ENCODE data around the gene KIAA2012. TPM values are rescaled to one million over a fixed set of nuclear protein-coding genes. Genes with fewer than 3 reads are reported as not detected.

The KIAA2012 gene
- under 1 TPM in 1 of 2 donors, not detected in 1; 0.74 TPM for total RNA-seq

DNA sequence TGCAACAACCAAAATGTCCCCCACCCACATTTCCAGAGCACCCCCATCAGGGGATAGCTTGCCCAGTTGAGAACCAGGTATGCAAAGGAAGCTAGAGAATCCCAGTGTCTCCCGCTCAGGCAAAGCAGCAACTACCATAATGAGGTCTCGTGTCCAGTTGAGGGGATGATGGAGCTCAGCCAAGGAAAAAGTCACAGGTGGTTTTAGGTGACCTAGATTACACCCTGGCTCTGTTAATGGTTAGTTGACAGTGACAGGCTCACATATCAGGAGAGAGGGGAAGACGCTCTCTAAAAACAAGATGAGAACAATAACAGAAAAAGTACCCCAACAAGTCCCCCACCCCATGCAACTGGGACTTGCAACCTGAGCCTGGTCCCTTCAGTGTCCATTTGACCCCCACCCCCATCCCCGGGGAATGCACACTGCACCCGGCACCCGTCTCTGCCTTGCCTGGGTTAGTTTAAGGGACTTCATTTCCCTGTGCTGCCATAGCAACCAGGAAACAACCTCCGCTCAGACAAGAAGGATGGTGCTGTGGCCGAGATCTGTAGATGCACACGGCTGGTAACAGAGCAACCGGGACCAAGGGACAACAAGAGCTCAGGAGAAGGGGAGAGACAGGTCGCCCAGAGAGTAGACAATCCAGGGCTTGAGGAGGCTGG lies at the start of gene KIAA2012:
Gene KIAA2012 (plus strand): TSS at position 519 of the 665 bp plus-strand sequence. CDS start 373 bp downstream, outside the sequence.
- H3K4me3 ChIP-seq, result no peak within 1 kb of the TSS
- no peaks in the 10 kb centered on the region for H3K4me1 ChIP-seq (replicated peaks)
- intact Hi-C loops (cut with DNase I), result no loop called here
- TF ChIP-seq, protein P1, sequence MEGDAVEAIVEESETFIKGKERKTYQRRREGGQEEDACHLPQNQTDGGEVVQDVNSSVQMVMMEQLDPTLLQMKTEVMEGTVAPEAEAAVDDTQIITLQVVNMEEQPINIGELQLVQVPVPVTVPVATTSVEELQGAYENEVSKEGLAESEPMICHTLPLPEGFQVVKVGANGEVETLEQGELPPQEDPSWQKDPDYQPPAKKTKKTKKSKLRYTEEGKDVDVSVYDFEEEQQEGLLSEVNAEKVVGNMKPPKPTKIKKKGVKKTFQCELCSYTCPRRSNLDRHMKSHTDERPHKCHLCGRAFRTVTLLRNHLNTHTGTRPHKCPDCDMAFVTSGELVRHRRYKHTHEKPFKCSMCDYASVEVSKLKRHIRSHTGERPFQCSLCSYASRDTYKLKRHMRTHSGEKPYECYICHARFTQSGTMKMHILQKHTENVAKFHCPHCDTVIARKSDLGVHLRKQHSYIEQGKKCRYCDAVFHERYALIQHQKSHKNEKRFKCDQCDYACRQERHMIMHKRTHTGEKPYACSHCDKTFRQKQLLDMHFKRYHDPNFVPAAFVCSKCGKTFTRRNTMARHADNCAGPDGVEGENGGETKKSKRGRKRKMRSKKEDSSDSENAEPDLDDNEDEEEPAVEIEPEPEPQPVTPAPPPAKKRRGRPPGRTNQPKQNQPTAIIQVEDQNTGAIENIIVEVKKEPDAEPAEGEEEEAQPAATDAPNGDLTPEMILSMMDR (IDR thresholded peaks at IDR 0.05), result no peak
- TF ChIP-seq POLR2A (IDR thresholded peaks at IDR 0.05) (no peak), POLR2AphosphoS5 (IDR thresholded peaks at IDR 0.05) (no peak)
- DNase-seq (ENCODE audit: low spot score), result no peak
- no peaks in the 10 kb centered on the region for H3K36me3 ChIP-seq
- H3K27me3 ChIP-seq (replicated peaks; ENCODE audit: insufficient read depth), result no peaks in the 10 kb centered on the region
- WGBS, result 73% methylated on average over 11 of the region's 11 CpGs
- no peak within 1 kb of the TSS for H3K27ac ChIP-seq
- no peaks in the 10 kb centered on the region for H3K9me3 ChIP-seq

DNA sequence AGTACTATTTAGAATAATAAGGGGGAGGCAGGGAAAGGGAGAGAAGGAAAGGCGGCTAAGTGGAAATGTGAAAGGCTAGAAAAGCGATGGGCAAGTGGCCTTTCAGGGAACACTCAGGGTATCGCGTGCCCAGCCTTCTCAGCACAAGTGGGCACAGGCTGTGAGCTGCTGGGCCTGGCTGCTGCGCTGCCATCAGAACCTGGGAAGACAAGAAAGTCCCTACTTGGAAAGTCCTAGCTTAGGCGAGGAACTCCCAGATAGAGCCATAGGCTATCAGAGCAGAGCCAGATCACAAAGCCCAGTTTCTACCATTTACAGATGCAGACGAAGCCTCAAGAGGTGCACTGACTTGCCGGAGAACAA lies 49.2 kb upstream of the KIAA2012 start:
- WGBS, result 92% methylated on average over 8 of the region's 8 CpGs
- no peak for TF ChIP-seq POLR2A (IDR thresholded peaks at IDR 0.05)
- no peak for TF ChIP-seq POLR2AphosphoS5 (IDR thresholded peaks at IDR 0.05)
- no peaks in the 10 kb centered on the region for H3K27me3 ChIP-seq (replicated peaks; ENCODE audit: insufficient read depth)
- H3K9me3 ChIP-seq, result no peaks in the 10 kb centered on the region
- no peaks in the 10 kb centered on the region for H3K4me1 ChIP-seq (replicated peaks)
- intact Hi-C loops (cut with DNase I), result no loop called here
- no peak overlapping the region for H3K4me3 ChIP-seq
- DNase-seq (ENCODE audit: low spot score), result no peak
- H3K27ac ChIP-seq, result no peak overlapping the region
- H3K36me3 ChIP-seq, result no peaks in the 10 kb centered on the region

DNA sequence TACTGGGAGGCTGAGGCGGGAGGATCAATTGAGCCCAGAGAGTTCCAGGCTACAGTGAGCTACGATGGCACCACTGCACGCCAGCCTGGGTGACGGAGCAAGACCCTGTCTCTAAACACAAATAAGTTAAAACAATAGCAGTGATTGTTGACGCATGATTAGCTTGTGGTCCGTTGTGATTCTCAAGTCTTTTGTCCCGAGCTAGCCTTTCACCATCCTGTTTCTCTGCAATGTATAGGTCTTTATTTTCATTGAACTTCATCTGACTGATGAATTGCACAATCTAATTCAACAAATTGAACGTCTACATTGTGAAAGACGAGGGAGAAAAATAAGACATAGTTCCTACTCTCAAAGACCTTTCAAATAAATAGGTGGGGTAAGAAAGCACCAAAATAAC lies 48.2 kb upstream of the KIAA2012 start:
- WGBS, result 90% methylated on average over 9 of the region's 9 CpGs
- Histone ChIP-seq H3K36me3 (no peaks in the 10 kb centered on the region), H3K27me3 (replicated peaks; ENCODE audit: insufficient read depth) (no peaks in the 10 kb centered on the region), H3K4me3 (no peak overlapping the region), H3K27ac (no peak overlapping the region), H3K4me1 (replicated peaks) (no peaks in the 10 kb centered on the region), H3K9me3 (no peaks in the 10 kb centered on the region)
- DNase-seq (ENCODE audit: low spot score), result no peak
- no peak for TF ChIP-seq POLR2A (IDR thresholded peaks at IDR 0.05)
- TF ChIP-seq, protein P1 (IDR thresholded peaks at IDR 0.05), result no peak
- TF ChIP-seq POLR2AphosphoS5 (IDR thresholded peaks at IDR 0.05), result no peak
- intact Hi-C loops (cut with DNase I), result no loop called here

DNA sequence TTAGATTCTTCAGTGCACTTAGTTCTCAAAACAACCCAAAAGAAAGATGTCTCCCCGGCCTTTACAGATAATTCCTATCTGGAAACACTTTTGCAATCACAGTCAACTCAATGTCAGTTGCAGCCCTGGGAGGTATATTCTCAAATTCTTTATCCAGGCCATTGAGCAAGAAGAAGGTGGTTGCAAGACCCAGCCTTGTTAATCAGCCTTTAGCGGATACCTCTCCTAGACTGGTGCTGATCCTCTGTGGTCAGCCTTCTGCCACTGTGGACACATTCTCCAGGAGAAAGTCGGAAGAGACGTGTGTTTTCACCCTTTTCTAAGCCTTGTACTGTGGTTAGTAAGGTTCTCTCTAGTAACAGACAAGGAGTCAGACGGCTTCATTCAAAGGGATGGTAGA lies 47.2 kb upstream of the KIAA2012 start:
- intact Hi-C loops (cut with DNase I), result no loop called here
- H3K9me3 ChIP-seq, result no peaks in the 10 kb centered on the region
- 91% methylated on average over 5 of the region's 5 CpGs for WGBS
- no peak overlapping the region for H3K27ac ChIP-seq
- H3K27me3 ChIP-seq (replicated peaks; ENCODE audit: insufficient read depth), result no peaks in the 10 kb centered on the region
- no peak for TF ChIP-seq POLR2AphosphoS5 (IDR thresholded peaks at IDR 0.05)
- no peak for TF ChIP-seq POLR2A (IDR thresholded peaks at IDR 0.05)
- TF ChIP-seq, protein P1 (IDR thresholded peaks at IDR 0.05), result no peak
- H3K4me1 ChIP-seq (replicated peaks), result no peaks in the 10 kb centered on the region
- DNase-seq (ENCODE audit: low spot score), result no peak
- H3K36me3 ChIP-seq, result no peaks in the 10 kb centered on the region
- no peak overlapping the region for H3K4me3 ChIP-seq

DNA sequence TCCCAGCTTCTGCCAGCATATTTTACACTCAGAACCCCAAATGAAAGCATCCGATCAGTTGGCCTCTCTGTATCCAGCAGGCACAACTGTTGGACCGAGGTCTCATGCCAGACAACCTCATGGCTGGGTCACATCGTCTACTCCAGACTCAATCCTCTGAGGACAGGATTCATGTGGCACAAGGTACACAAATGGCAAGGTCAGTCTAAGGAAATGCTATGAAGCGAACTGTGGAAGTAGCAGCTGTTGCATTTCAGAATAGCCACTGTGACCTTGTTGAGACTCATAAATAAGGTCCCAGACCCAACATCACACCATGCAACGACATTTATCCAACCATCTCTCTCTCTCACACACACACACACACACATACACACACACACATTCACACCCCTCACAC lies 46.5 kb upstream of the KIAA2012 start:
- DNase-seq (ENCODE audit: low spot score), result no peak
- 90% methylated on average over 5 of the region's 5 CpGs for WGBS
- Histone ChIP-seq H3K9me3 (no peaks in the 10 kb centered on the region), H3K36me3 (no peaks in the 10 kb centered on the region), H3K4me3 (no peak overlapping the region), H3K27ac (no peak overlapping the region), H3K4me1 (replicated peaks) (no peaks in the 10 kb centered on the region), H3K27me3 (replicated peaks; ENCODE audit: insufficient read depth) (no peaks in the 10 kb centered on the region)
- intact Hi-C loops (cut with DNase I), result no loop called here
- no peak for TF ChIP-seq POLR2A (IDR thresholded peaks at IDR 0.05)
- TF ChIP-seq, protein P1 (IDR thresholded peaks at IDR 0.05), result no peak
- no peak for TF ChIP-seq POLR2AphosphoS5 (IDR thresholded peaks at IDR 0.05)

Data from prostate gland (tissue), 2 donors.